ENCODE measurements around the gene SPTBN4. TPM values are rescaled to one million over a fixed set of nuclear protein-coding genes. Genes with fewer than 3 reads are reported as not detected.

The SPTBN4 gene
- total and polyA plus RNA-seq, 2 of the 4 experiments (the other 2 are of a cell fraction) = 0.72 to 0.91 TPM

DNA sequence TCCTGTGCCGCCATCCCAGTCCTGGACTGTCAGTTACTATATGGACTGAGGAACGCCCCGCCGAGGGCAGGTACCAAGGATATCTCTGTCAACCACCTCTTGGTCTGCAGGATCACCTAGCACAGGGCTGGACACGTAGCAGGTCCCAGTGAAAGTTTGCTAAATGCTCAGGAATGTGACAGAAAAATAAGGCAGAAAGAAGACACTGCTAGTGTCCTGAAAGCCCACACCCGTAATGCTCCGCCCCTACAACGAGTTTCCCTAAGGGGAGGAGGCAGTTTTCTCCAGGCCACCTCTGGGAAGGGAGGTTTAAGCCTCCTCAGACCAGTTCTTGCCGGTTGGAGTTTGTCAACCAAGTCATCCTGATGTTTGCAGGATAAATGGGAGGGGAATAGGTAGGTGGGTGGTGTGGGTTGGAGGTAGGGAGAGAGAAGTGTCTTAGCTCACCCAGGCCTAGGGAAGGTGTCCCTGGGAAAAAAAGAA, 21.0 kb upstream of the SPTBN4 start:
- in situ Hi-C loops (cut with MboI; ENCODE audit: low sequenced_read_pairs) (no loop called here), intact Hi-C loops (cut with micrococcal nuclease) (no loop called here), dilution Hi-C loops (cut with HindIII; ENCODE audit: low sequenced_read_pairs, unreplicated experiment) (no loop called here)
- Histone ChIP-seq H4K91ac (ENCODE audit: insufficient read depth, low read depth, low read length) (no peak overlapping the region), H3K9ac (ENCODE audit: low read depth, low read length) (no peak overlapping the region), H3K23ac (ENCODE audit: low read depth, low read length) (no peak overlapping the region), H4K20me1 (ENCODE audit: insufficient read depth, low read length) (peaks cover 23% of the 10 kb centered on the region), H2BK15ac (ENCODE audit: low read depth, low read length) (no peak overlapping the region), H3K18ac (ENCODE audit: low read depth, low read length) (no peak overlapping the region), H3K27ac (ENCODE audit: insufficient read depth, low read length) (no peak overlapping the region), H3K9me3 (ENCODE audit: control insufficient read depth, insufficient read depth, low read length) (no peaks in the 10 kb centered on the region), H3K36me3 (ENCODE audit: control insufficient read depth, insufficient read depth, low read length) (peaks cover 17% of the 10 kb centered on the region), H2BK5ac (ENCODE audit: low read depth, low read length, poor library complexity, severe bottlenecking) (no peak overlapping the region), H2BK120ac (ENCODE audit: low read depth, low read length) (no peak overlapping the region; the same call in 1 of the 2 replicates), H3K56ac (ENCODE audit: extremely low read depth, insufficient read depth, low read length) (no peak overlapping the region), H3K9me1 (ENCODE audit: insufficient read depth, low read length) (no peaks in the 10 kb centered on the region; the same call in 1 of the 2 replicates), H2AFZ (replicated peaks; ENCODE audit: low read length, poor library complexity) (peak overlapping the region; percentile 61), H3K4ac (ENCODE audit: low read depth, low read length) (no peak overlapping the region), H2AK5ac (ENCODE audit: low read depth, low read length) (no peak overlapping the region), H4K8ac (ENCODE audit: low read depth in 2 of 2, low read length in 2 of 2) (peak overlapping the region in 1 of 2 experiments; percentile 9; a peak in 1 of 4 replicates), H3K4me1 (ENCODE audit: control insufficient read depth, insufficient read depth, low read length) (peaks cover 2% of the 10 kb centered on the region), H2AK9ac (replicated peaks; ENCODE audit: low read depth, low read length, poor library complexity) (peak overlapping the region; percentile 86), H3K14ac (replicated peaks; ENCODE audit: low read depth, low read length) (no peak overlapping the region), H3K27me3 (ENCODE audit: control insufficient read depth, insufficient read depth, low read length) (no peaks in the 10 kb centered on the region), H4K5ac (ENCODE audit: low read depth, low read length) (no peak overlapping the region), H2BK20ac (ENCODE audit: low read depth, low read length) (no peak overlapping the region), H3K4me2 (ENCODE audit: low read depth, low read length) (no peak overlapping the region), H3K79me1 (ENCODE audit: low read depth in 1 of 2, low read length in 2 of 2) (peaks cover 7 to 26% of the 10 kb centered on the region in 2 experiments; a peak in 3 of 4 replicates), H3K4me3 (ENCODE audit: insufficient read depth, low read depth, low read length) (no peak overlapping the region)
- TF ChIP-seq, protein P1, sequence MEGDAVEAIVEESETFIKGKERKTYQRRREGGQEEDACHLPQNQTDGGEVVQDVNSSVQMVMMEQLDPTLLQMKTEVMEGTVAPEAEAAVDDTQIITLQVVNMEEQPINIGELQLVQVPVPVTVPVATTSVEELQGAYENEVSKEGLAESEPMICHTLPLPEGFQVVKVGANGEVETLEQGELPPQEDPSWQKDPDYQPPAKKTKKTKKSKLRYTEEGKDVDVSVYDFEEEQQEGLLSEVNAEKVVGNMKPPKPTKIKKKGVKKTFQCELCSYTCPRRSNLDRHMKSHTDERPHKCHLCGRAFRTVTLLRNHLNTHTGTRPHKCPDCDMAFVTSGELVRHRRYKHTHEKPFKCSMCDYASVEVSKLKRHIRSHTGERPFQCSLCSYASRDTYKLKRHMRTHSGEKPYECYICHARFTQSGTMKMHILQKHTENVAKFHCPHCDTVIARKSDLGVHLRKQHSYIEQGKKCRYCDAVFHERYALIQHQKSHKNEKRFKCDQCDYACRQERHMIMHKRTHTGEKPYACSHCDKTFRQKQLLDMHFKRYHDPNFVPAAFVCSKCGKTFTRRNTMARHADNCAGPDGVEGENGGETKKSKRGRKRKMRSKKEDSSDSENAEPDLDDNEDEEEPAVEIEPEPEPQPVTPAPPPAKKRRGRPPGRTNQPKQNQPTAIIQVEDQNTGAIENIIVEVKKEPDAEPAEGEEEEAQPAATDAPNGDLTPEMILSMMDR (conservative IDR thresholded peaks at IDR 0.05; ENCODE audit: low read depth, low read length) = no peak
- POLR2A ChIA-PET (ENCODE audit: unreplicated experiment) = no interaction called here
- no TSS peak for BruUV-seq (replicated peaks)
- ATAC-seq (ENCODE audit: low read depth) (no peak), DNase-seq (no peak)
- CTCF ChIA-PET = interaction anchor here (0.6 to 1.0 kb wide), 2 partner anchors 18 to 306 kb away, joined by 3 read pairs; no protein-coding TSS in a partner anchor
- 95% methylated on average over 5 of the region's 9 CpGs; no CpG with 5 or more reads in 1 of the 2 experiments for WGBS, 2 experiments (ENCODE audit: extremely low coverage in 2 of 2, insufficient read length in 1 of 2)
